ENCODE results near the gene POGK. TPM values are rescaled to one million over a fixed set of nuclear protein-coding genes. Genes with fewer than 3 reads are reported as not detected.

Gene POGK
- total RNA-seq, 1 donor from 2014 or later: 51.4 TPM

GRCh38 chr1:166840309-166841274, 1.3 kb downstream of the POGK start:
- intact Hi-C loops (cut with micrococcal nuclease): loop anchor here (1.0 kb wide), 1 partner anchor 36 kb away; the partner anchor contains the start of gene TADA1
- no peak for DNase-seq (ENCODE audit: low spot score)
- no peaks in the 10 kb centered on the region for H3K9me3 Mint-ChIP-seq
- peaks cover 42% of the 10 kb centered on the region for H3K36me3 Mint-ChIP-seq (ENCODE audit: low read depth)
- H3K4me1 Mint-ChIP-seq (ENCODE audit: low read depth): peaks cover 79% of the 10 kb centered on the region
- no peaks in the 10 kb centered on the region for H3K27me3 Mint-ChIP-seq (ENCODE audit: insufficient read depth)
- H3K27ac Mint-ChIP-seq: peak overlapping the region; percentile 77
- H3K4me3 Mint-ChIP-seq: peak overlapping the region; percentile 89

DNA sequence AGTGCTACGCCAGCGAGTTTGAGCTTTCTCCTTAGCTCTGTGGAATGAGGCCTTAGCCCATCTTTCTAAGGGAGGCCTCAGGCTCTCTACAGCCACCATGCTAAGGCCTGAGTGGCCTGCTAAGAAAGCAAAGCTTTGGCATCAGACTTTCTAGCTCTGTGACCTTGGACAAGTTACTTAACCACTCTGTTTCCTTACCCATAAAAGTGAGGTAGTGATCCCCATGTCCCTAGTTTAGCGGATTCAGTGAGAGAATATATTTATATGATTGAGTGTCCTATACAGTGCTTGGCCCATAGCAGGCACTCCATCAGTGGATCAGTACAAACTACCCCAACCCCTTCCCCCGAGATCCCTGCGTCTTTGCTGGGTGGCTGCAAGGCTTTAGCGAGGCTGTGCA, 4.0 kb downstream of the POGK start:
- Mint-ChIP-seq H3K9me3 (no peaks in the 10 kb centered on the region), H3K27me3 (ENCODE audit: insufficient read depth) (no peaks in the 10 kb centered on the region), H3K36me3 (ENCODE audit: low read depth) (peaks cover 59% of the 10 kb centered on the region), H3K27ac (no peak overlapping the region), H3K4me1 (ENCODE audit: low read depth) (peaks cover 77% of the 10 kb centered on the region), H3K4me3 (no peak overlapping the region)
- intact Hi-C loops (cut with micrococcal nuclease): no loop called here
- DNase-seq (ENCODE audit: low spot score): no peak

GRCh38 chr1:166843769-166844596, 4.7 kb downstream of the POGK start:
- intact Hi-C loops (cut with micrococcal nuclease): no loop called here
- peaks cover 64% of the 10 kb centered on the region for H3K36me3 Mint-ChIP-seq (ENCODE audit: low read depth)
- no peaks in the 10 kb centered on the region for H3K9me3 Mint-ChIP-seq
- H3K4me1 Mint-ChIP-seq (ENCODE audit: low read depth): peaks cover 70% of the 10 kb centered on the region
- H3K27ac Mint-ChIP-seq: no peak overlapping the region
- no peak overlapping the region for H3K4me3 Mint-ChIP-seq
- no peaks in the 10 kb centered on the region for H3K27me3 Mint-ChIP-seq (ENCODE audit: insufficient read depth)
- no peak for DNase-seq (ENCODE audit: low spot score)

DNA sequence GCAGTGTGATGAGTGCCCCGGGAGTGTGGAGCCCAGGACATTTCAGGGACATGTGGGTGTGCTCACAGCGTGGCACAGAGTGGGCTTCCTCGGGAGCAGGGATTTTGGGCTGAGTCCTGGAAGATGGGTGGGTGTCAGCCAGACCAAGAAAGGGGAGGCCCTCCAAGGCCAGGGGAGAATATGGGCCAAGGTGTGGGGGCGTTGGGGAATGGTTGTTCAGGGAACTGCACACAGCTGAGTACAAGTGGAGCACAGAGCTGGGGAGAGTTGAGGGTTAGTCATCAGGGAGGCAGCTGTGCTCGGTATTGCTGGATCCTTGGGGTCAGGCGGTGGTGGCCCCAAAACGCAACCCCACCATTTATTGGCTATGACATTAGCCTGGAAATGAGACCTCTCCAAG, 5.5 kb downstream of the POGK start:
- DNase-seq (ENCODE audit: low spot score): no peak
- intact Hi-C loops (cut with micrococcal nuclease): no loop called here
- Mint-ChIP-seq H3K36me3 (ENCODE audit: low read depth) (peaks cover 66% of the 10 kb centered on the region), H3K4me1 (ENCODE audit: low read depth) (peaks cover 69% of the 10 kb centered on the region), H3K9me3 (no peaks in the 10 kb centered on the region), H3K4me3 (no peak overlapping the region), H3K27me3 (ENCODE audit: insufficient read depth) (no peaks in the 10 kb centered on the region), H3K27ac (no peak overlapping the region)

DNA sequence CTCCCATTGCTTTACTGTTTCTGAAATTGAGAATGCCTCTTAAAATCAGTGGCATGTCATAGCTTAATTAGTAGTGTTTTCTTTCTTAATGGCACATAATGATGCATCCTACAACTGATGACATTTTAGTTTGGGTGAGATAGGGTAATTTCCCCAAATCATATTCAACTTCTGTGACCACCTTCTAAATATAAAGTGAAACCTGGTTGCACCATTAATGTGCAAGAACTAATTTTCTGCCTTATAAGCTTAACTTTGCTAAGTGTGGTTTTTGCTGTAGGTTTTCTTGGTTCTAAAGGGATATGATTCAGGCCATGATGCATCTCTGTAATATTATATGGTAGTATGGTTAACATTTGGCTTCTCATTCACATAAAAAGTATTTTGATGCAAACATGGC, 8.9 kb downstream of the POGK start:
- H3K27ac Mint-ChIP-seq: no peak overlapping the region
- H3K36me3 Mint-ChIP-seq (ENCODE audit: low read depth): peaks cover 66% of the 10 kb centered on the region
- no peak for DNase-seq (ENCODE audit: low spot score)
- no peaks in the 10 kb centered on the region for H3K27me3 Mint-ChIP-seq (ENCODE audit: insufficient read depth)
- intact Hi-C loops (cut with micrococcal nuclease): no loop called here
- H3K9me3 Mint-ChIP-seq: no peaks in the 10 kb centered on the region
- H3K4me1 Mint-ChIP-seq (ENCODE audit: low read depth): peaks cover 39% of the 10 kb centered on the region
- no peak overlapping the region for H3K4me3 Mint-ChIP-seq

DNA sequence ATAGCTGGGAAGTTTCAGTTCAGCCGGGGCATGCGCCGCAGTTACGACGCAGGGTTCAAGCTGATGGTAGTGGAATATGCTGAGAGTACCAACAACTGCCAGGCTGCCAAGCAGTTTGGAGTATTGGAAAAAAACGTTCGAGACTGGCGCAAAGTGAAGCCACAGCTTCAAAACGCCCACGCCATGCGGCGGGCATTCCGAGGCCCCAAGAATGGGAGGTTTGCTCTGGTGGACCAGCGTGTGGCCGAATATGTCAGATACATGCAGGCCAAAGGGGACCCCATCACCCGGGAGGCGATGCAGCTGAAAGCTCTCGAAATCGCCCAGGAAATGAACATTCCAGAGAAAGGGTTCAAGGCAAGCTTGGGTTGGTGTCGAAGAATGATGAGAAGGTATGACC, 9.9 kb downstream of the POGK start:
- peaks cover 66% of the 10 kb centered on the region for H3K36me3 Mint-ChIP-seq (ENCODE audit: low read depth)
- no peaks in the 10 kb centered on the region for H3K9me3 Mint-ChIP-seq
- H3K4me1 Mint-ChIP-seq (ENCODE audit: low read depth): peaks cover 30% of the 10 kb centered on the region
- no peak overlapping the region for H3K4me3 Mint-ChIP-seq
- intact Hi-C loops (cut with micrococcal nuclease): no loop called here
- no peaks in the 10 kb centered on the region for H3K27me3 Mint-ChIP-seq (ENCODE audit: insufficient read depth)
- no peak for DNase-seq (ENCODE audit: low spot score)
- H3K27ac Mint-ChIP-seq: no peak overlapping the region

DNA sequence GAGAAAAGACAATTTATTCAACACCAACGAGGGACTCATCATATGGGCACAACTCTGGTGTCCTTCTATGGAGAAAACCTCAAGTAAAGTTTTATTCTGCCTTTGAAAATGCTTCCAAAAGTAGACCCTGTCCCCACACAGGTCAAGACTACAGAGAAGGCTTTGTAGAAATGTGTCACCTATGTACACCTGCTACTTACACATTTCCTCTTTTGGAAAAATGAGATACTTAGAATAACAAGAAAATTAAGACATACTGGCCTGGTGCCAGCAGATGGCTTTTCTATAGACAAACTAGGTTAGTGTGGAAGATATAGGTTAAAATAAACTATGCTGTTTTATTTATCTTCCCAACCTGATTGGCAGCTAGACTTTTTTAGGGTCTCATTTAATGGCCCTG, 13.6 kb downstream of the POGK start:
- peaks cover 56% of the 10 kb centered on the region for H3K36me3 Mint-ChIP-seq (ENCODE audit: low read depth)
- no peaks in the 10 kb centered on the region for H3K27me3 Mint-ChIP-seq (ENCODE audit: insufficient read depth)
- intact Hi-C loops (cut with micrococcal nuclease): no loop called here
- peaks cover 2% of the 10 kb centered on the region for H3K4me1 Mint-ChIP-seq (ENCODE audit: low read depth)
- no peak overlapping the region for H3K4me3 Mint-ChIP-seq
- no peak overlapping the region for H3K27ac Mint-ChIP-seq
- H3K9me3 Mint-ChIP-seq: no peaks in the 10 kb centered on the region
- DNase-seq (ENCODE audit: low spot score): no peak

DNA sequence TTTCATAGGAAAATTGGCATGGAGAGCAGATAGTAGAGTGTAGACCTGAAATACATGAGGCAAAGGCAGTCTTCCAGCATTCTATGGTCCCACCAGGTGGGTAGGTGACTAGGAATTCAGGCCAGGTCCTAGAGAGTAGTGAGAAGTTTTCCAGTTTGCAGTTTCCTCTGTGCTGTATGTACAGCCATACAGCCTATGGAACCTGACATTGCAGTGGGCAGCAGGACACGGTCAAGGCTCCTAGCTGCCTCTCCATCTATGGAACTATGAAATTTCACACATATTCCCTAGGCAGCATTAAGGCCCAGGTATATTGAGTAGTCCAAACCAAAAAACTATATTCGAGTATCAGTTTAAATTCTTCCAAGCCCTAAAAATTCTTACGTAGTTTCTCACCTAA, 16.3 kb downstream of the POGK start:
- intact Hi-C loops (cut with micrococcal nuclease): no loop called here
- Mint-ChIP-seq H3K9me3 (no peaks in the 10 kb centered on the region), H3K4me1 (ENCODE audit: low read depth) (no peaks in the 10 kb centered on the region), H3K4me3 (no peak overlapping the region), H3K36me3 (ENCODE audit: low read depth) (peaks cover 58% of the 10 kb centered on the region), H3K27me3 (ENCODE audit: insufficient read depth) (no peaks in the 10 kb centered on the region), H3K27ac (no peak overlapping the region)
- no peak for DNase-seq (ENCODE audit: low spot score)

GRCh38 chr1:166857995-166858394, 18.7 kb downstream of the POGK start:
- intact Hi-C loops (cut with micrococcal nuclease): no loop called here
- Mint-ChIP-seq H3K36me3 (ENCODE audit: low read depth) (peaks cover 59% of the 10 kb centered on the region), H3K27me3 (ENCODE audit: insufficient read depth) (no peaks in the 10 kb centered on the region), H3K4me3 (no peak overlapping the region), H3K27ac (no peak overlapping the region), H3K4me1 (ENCODE audit: low read depth) (peaks cover 8% of the 10 kb centered on the region), H3K9me3 (no peaks in the 10 kb centered on the region)
- DNase-seq (ENCODE audit: low spot score): no peak

DNA sequence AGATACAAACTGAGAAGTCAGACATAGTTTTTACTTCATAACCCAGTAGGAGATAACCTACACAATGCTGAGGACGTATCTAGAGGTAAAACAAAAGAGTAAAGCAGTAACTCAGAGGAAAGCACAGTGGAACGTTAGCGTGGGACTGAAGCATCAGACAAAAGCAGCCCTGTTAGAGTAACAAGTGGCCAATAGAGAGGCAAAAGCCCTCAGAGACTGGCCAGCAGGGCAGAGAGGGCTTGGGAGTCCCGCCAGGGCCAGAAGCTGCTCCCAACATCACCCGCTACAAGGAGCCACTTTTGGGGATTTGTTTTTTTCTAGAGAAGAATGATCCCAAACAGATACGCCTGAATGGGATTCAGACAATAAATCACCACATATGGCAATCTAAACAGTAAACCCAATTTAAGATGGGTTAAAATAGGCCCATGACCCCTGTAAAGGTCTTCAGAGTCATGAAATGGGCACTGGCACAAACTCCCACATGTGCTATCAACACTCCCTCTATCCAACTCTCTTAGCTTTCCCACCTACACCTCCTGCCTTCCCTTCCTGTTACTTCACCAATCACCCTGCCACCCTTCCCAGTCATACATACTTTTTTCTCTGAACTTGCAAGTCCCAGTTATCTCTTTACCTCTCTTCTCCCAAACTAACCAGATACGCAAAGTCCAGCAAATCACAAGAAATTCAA, 19.6 kb downstream of the POGK start:
- intact Hi-C loops (cut with micrococcal nuclease): no loop called here
- Mint-ChIP-seq H3K4me3 (no peak overlapping the region), H3K27ac (peak overlapping the region; percentile 1), H3K9me3 (no peaks in the 10 kb centered on the region), H3K36me3 (ENCODE audit: low read depth) (peaks cover 56% of the 10 kb centered on the region), H3K4me1 (ENCODE audit: low read depth) (peaks cover 8% of the 10 kb centered on the region), H3K27me3 (ENCODE audit: insufficient read depth) (no peaks in the 10 kb centered on the region)
- no peak for DNase-seq (ENCODE audit: low spot score)

DNA sequence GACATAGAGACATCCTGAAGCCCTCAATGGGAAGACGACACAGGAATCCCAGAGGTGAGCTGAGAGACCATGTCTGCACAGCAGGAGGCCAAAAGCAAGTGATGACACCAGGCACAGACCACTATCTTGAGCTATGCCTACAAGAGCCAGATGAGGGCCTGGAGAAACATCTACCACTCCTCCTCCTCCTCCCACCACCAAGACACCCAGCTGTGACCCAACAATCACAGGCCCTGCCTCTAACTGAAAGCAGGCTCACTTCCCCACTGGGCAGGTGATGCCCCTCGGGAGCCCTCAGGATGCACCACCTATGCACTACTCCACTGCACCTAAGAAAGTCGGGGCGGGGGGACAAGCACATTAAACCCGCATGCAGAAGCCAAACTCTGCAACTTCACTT, 20.3 kb downstream of the POGK start:
- no peaks in the 10 kb centered on the region for H3K9me3 Mint-ChIP-seq
- no peak for DNase-seq (ENCODE audit: low spot score)
- no peak overlapping the region for H3K4me3 Mint-ChIP-seq
- intact Hi-C loops (cut with micrococcal nuclease): no loop called here
- H3K36me3 Mint-ChIP-seq (ENCODE audit: low read depth): peaks cover 52% of the 10 kb centered on the region
- no peak overlapping the region for H3K27ac Mint-ChIP-seq
- no peaks in the 10 kb centered on the region for H3K27me3 Mint-ChIP-seq (ENCODE audit: insufficient read depth)
- H3K4me1 Mint-ChIP-seq (ENCODE audit: low read depth): peaks cover 12% of the 10 kb centered on the region

DNA sequence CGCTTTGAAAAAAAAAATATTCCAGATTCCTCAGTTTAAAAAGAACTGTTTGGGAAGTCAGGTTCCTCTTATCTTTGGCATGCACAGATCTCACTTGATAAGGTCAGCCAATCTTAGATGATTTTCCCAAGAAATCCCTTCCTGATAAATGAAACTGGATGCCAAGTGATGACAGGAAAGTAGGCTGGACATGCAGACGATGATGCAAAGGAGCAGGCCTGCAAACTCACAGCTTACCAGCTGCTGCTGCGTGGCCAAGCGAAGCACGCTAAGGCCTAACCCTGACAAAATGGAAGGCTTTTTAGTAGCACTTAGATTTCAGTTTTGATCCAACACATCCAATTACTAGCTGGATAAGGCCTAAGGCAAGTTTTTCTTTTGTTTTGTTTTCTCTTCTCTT, 26.7 kb downstream of the POGK start:
- Mint-ChIP-seq H3K9me3 (no peaks in the 10 kb centered on the region), H3K4me3 (no peak overlapping the region), H3K36me3 (ENCODE audit: low read depth) (peaks cover 44% of the 10 kb centered on the region), H3K4me1 (ENCODE audit: low read depth) (peaks cover 43% of the 10 kb centered on the region), H3K27me3 (ENCODE audit: insufficient read depth) (no peaks in the 10 kb centered on the region), H3K27ac (no peak overlapping the region)
- no peak for DNase-seq (ENCODE audit: low spot score)
- intact Hi-C loops (cut with micrococcal nuclease): no loop called here

Measured in activated T-helper 1 cell treated with anti-CD3 and anti-CD28 coated beads, Interleukin-12 subunit alpha, Interleukin-12 subunit beta, Interleukin-2, Interleukin-4 antibody, amounts not matched to agents 30 ng/mL and 10 ng/mL and 1 ng/mL, durations not matched to agents 14 hours and 24 hours and 36 hours (primary cell).